Measurements from ENCODE around the gene FAAP20. TPM values are rescaled to one million over a fixed set of nuclear protein-coding genes. Genes with fewer than 3 reads are reported as not detected.

FAAP20 gene
- total and polyA plus RNA-seq, 9 of the 15 experiments (the other 6 are each of a cell fraction or from before 2014, with no cell fraction given), result 0.58 to 143 (median 9.9) TPM

GRCh38 chr1:2237773-2238172 is 43.2 kb upstream of the FAAP20 start (continued):
- no peak for TF ChIP-seq MEF2A (IDR thresholded peaks at IDR 0.05; ENCODE audit: control insufficient read depth, low read depth, low read length)
- no peak for TF ChIP-seq ZNF518B (CRISPR knock-in tag; IDR thresholded peaks at IDR 0.05)
- TF ChIP-seq JUN (IDR thresholded peaks at IDR 0.05; ENCODE audit: borderline replicate concordance, low read depth, low read length), result no peak
- no peak for TF ChIP-seq JUN (CRISPR knock-in tag; IDR thresholded peaks at IDR 0.05; ENCODE audit: borderline replicate concordance)
- TF ChIP-seq ZKSCAN1 (IDR thresholded peaks at IDR 0.05; ENCODE audit: low read depth, low read length), result no peak
- TF ChIP-seq REST (IDR thresholded peaks at IDR 0.05; ENCODE audit: borderline replicate concordance), result peak; percentile 43; the same call in 1 of the 2 replicates
- no peak for TF ChIP-seq REST (CRISPR knock-in tag; IDR thresholded peaks at IDR 0.05; ENCODE audit: low read depth)
- TF ChIP-seq POLR2AphosphoS5 (IDR thresholded peaks at IDR 0.05; ENCODE audit: control insufficient read depth, insufficient read depth, low read depth, low read length), result no peak
- no peak for TF ChIP-seq SOX6 (IDR thresholded peaks at IDR 0.05)
- peak; percentile 26; the same call in 1 of the 2 replicates for TF ChIP-seq TFAP4 (CRISPR knock-in tag; IDR thresholded peaks at IDR 0.05; ENCODE audit: borderline replicate concordance)
- 0 out of 2 replicates have a peak, but pooled peaks have one; percentile 20 for TF ChIP-seq RBM14 (IDR thresholded peaks at IDR 0.05; ENCODE audit: borderline replicate concordance, insufficient read depth, low read depth, low read length)
- TF ChIP-seq E2F3 (CRISPR knock-in tag; IDR thresholded peaks at IDR 0.05), result no peak
- no peak for TF ChIP-seq THRB (CRISPR knock-in tag; conservative IDR thresholded peaks at IDR 0.05)
- no peak for TF ChIP-seq CBFA2T3 (IDR thresholded peaks at IDR 0.05)
- TF ChIP-seq SPI1 (IDR thresholded peaks at IDR 0.05; ENCODE audit: borderline replicate concordance, low read depth, low read length), result no peak
